Stimulated activated CD4-positive, alpha-beta T cell treated with anti-CD3 and anti-CD28 coated beads, TNF-alpha, amount 100 ng/mL, for 4 hours (primary cell): Measurements from ENCODE around the gene ACTG1.

Source experiments
- DNase-seq, 3 experiments: peaks; one replicate each; pipeline ENCODE4 v3.0.0-alpha.2; 2020; ENCODE audit warnings: low read depth in 3 of 3

Gene ACTG1

DNA sequence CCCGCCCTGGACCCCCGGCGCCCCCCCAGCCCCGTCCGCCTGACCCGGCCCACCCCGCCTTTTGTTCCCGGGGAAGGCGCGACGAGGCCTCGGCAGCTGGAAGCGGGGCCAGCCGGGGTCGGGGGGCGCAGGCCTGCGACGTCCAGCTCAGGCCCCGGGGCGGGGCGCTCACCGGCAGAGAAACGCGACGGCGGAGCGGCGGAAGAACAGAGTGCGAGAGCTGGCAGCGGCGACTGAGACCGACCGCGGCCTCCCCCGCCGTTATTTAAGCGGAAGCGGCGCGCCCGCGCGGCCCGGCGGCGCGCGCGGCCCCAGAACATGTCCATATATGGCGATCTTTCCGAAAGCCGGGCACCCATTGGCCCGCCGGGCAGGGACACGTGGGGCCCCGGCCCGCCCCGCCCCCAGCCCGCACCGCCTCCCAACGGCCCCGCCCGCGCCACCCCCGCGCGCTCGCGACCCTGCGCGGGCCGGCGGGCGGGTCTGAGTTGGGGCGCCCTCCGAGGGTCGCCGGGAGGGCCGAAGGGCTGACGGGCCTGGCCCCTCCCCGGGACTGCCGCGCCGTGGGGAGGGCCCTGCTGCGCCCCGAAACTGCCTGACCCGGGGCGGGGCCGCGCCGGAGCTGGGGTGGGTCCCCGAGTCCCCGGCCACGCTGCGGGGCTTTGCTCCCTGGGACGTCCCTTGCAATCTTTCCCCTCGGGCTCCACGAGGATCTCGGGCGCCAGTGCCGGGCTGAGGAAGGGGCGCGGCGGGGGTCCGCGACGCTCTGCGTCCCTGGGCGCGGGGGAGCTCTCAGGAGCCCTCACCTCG, at the start of gene ACTG1:
Gene ACTG1, minus strand, starts transcription at position 238 of the 810 bp plus-strand sequence. CDS start 445 bp downstream, outside the sequence.
- peak; percentile 78 to 87 (median 86) for DNase-seq

DNA sequence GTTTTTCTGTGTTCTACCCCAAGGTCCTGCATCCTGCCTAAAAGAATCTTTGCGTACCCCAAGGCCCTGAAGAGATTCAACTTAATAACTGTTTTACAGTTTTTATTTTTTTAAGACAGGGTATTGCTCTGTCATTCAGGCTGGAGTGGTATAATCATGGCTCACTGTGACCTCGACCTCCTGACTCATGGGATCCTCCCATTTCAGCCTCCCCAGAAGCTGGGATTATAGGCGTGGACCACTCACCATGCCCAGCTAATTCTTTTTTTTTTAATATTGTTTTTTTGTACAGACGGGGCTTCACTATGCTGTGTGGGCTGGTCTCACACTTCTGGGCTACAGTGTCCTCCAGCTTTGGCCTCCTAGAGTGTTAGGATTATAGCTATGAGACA, 48.9 kb upstream of the ACTG1 start:
- DNase-seq, result no peak

DNA sequence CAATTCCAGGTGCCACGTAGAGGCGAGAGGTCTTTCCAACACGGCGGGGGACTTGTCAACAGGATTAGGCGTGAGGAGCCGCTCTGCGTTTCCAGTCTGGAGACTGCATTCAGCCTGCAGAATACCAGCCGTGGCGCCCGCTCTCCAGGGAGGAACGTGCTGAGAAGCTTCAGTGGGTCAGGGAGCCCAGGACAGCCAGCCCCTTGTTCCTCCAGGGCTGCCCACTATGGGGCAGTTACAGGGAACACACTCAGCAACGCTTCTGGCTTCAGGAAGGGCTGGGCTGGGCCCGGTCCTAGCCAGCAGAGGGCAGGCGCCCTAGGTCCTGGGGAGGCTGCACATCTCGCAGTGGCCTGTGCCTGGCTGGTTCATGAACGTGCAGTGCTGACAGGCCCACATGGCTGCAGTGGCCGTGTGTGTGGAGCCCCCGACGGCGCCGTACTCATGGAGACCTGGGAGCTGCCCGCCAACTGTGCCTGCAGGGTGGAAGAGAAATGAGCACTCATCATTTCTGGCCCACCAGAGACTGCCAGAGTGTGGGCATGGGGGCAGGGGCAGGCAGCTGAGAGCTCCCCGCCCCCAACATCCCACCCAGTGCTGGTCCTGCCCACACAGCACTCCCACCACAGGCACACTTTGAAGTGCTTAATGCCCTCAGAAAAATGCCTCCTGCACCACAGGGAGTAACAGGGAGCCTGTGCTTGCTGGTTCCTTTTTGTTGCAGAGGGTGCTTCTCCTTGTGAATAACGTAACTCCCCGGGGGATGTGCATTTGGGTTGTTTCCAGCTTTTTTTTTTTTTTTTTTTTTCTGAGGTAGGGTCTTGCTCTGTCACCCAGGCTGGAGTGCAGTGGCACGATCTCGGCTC, 46.6 kb upstream of the ACTG1 start:
- DNase-seq, result no peak

DNA sequence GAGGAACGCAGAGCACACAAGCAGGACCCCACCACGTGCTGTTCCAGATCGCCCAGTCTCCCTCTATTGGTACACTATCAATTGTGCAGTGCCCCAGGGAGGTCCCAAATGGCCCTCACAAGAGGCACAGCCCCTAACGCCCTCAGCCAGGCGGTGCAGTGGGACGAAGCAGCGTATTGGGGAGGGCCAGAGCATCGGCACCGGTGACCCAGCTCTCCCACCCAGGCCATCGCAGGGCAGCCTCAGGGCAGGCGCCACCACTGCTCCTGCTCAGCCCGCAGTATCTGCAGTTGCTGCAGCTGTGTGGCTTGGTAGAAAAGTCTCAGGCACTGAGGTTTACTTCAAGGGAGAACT, 45.5 kb upstream of the ACTG1 start:
- no peak for DNase-seq

DNA sequence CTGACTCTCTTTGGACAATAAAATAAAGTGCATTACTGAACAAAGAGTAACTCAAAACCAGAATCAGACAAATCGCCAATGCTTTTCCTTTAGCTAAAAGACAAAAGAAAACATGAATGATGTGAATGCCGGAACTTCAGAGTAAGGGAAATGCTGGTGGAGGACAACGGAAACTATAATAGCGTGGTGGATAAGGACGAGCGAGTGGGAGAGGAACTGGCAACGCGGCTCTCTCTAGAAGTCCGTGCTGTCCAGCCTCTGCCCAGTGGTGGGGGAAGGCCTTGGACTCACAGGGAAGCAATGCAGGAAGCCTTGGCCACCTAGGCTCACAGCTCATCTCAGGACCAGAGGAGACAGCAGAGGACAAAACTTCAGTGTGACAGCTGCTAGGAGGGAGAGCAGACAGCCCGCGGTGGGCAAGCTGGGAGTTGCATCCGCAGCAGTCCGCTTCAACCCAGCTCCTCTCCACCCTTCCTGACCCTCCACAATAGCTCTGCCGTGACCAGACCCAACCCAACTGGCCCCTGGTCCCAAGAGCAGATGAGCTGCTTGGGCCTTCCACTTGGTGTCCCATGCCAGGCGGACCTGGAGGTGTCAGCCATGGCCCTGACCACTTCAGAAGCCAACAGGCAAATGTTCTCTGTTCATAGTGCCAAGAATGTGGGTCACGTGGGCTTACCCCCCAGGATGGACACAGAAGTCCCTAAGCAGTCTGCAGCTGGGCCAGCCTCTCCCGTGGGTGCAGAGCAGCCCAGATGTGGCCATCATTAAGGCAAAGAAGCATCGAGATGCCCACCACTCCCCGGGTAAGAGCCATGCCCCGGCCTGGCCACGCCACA, 44.9 kb upstream of the ACTG1 start:
- no peak for DNase-seq

DNA sequence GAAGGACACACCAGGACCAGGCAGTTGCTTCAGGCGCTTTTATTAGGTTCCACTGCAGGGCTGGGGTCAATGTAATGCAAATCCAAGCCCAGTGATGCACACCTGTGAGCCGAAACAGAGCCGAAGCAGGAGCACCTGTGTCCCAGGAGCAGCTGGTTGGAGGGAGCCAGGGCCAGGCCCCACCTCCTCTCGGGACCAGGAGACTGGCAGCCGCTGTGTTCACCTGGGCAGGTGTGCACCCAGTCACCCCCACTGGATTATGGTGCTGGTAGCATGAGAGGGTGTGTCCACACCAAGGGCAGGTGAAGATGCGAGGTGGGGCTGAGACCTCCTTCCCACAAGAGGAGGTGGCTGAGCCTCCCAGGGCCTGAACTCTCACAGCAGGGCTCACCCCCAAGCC, 44.3 kb upstream of the ACTG1 start:
- DNase-seq, result no peak

DNA sequence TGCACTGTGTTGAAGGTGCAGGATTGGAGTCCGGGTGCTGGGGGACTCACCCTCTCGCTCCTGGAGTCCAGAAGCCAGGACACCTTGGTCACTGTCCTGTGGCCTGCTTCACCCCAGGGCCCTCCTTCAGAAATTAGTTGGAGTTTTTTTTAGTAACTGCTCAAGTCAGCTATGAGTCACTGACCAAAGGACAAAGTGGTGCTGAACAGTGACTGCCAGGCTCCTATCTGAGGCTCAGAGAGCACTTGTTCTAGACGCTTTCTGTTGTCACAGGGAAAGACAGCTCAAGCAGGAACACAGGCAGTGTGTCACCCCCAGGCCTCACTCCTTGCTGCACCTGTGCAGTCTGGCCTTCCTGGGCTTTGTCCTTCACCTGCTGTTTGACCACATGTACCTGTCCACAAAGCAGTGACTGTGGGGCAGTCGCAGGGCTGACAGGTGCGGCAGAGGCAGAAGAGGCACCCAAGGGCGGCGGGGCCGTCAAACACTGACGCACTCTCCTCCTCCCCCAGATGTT, 43.6 kb upstream of the ACTG1 start:
- DNase-seq, result no peak

DNA sequence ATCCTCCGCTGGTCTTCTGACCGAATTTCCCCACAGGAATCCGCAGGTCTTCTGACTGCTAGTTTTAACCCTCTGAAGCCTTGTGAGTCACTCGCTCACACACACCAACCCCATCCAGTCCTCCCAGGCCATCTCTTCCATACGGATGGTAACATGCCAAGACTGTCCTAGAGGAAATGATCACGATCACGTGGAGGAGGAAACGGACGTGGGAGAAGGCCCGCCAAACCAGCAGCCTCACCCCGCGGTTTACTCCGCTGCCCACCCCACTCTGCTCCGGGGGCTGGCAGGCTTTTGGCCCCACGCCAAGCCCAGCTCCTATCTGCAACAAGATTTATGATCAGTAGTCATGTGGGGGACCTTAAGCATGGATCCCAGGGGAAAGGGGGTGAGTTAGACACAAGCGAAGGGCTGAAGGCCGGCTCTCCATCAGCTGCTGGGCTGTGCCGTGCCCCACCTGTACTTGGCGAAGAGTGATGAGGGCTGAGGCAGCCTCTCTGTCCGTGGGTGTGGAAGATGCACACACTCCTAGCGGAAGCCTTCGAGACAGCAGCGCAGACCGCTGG, 41.1 kb upstream of the ACTG1 start:
- DNase-seq, result no peak

DNA sequence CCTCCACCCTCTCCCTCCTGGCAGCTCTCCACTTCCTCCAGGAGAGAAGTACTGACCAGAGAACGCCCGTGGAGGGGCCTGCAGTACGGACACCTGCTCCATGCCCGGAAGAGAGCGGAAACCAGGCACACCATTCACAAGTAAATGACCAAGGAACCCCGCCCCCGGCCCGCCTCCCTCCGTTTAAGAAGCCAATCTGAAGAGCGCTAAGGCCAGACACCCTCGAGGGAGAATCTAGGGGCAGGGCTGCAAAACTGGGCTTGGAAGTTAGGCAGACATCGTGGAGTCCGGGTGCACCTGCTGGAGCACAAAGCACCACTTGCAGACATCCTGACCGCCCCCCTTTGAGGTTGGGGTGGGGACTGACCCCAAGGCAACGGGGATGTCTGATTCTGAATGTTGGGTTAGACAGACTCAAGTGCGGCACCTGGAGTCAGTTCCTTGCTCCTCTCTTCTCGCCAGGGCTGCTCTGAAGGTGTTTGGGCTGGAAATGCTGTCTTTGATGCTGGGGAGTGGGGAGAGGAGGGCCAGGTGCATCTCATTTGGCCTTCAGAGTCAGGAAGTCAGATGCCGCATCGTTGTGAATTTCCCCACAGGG, 40.5 kb upstream of the ACTG1 start:
- DNase-seq, result peak; percentile 46 to 65 (median 63)

DNA sequence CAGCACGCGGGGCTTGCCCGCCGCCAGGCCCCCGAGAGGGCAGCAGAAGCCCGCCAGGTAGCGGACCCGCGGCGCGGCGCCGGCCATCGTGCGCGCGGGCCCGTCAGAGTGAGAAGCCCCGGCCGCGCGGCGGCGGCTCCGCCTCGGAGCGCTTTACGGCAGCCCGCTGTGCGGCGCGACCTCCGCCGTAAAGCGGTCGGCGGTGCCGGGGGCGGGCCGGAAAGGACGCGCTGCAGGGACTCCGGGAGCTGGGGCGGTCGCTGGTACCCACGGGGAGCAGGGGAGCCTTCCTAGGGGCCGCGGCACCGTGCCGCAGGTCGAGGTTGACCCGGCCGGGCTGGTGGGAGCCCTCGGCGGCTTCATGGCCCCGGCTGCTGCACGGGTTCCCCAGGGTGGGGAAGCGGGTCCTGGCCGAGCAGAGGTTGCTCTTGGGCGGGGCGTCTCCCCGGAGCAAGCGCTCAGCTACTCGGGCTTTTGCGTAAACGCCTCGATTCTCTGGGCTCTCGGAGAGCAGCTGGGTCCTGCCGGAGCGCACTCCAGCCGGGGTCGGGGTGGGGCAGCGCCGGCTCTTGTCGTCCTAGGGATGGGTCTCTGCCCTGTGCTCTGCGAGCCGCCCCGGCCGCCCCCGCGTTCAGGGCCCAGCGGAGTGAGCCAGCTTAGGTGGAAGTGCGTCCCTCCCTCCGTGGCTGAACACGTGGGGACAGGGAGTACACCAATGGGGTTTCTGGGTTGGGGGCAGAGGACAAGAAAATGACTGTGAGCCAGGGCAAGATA, 39.8 kb upstream of the ACTG1 start, which contains the start of gene FAAP100:
Gene FAAP100, minus strand, starts transcription at position 110 of the 774 bp plus-strand sequence. Its CDS starts 23 bp downstream, at position 87.
- DNase-seq, result peak; percentile 58 to 75 (median 75)

DNA sequence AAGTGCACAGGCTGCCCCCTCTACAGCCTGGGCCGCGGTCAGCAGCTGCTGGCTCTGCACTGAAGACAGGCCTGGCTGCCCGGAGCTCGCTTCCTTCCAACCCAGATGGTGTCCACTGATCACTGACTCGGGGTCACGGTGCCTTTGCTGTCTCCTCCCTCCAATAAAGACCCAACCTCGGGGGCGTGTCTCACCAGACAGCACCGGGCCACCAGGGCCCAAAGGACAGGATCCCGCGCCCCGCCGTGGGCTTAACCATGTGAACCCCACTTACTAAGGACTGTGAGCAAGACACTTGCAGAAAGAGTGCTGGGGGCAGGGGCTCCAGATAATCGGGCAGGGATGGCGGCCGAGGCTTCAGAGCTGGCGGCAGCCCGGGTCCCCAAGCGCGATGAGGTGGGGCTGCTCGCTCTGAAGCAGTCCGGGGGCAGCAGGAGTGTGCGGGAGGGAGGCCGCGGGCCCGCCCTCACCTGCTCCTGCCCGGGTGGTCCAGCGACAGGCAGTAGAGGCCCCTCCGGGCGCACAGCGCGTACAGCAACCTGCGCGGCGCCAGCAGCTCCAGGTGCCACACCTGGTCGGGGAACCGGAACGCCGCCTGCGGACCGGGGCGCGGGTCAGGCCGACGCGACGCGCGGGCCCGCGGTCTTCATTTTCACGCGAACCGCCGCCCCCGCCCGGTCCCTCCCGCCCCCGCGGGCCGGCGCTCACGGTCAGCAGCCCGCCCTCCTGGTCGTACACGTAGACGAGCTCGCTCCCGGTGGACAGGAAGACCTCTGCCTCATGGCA, 39.1 kb upstream of the ACTG1 start:
- DNase-seq, result no peak

DNA sequence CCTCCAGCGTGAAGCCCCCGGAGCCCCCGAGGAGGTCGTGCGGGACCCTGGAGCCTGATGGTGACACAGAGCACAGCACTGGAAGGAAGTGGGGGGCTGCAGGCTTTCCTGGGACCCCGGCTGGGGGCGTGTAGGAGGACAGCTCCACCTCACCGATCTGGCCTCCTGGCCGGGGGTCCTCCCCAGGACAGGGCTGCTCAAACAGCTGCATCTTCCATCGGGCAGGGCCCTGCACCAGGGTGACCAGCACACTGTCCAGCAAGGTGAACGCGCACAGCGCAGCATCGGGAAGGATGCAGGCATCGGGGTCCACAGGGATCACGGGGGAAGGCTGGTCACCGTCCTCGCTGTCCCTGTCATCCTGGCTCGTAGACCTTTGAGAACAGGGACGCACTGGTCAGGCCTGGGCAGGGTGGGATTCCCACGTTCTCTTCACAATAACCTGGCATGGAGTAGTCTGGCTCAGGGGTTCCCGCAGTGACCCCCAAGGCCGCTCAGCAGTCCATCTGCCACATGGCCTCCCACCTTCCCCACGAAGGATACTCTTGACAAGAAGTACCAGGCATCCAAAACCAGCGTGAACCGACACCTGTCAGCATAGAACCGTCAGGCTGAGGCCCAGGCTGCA, 38.3 kb upstream of the ACTG1 start:
- no peak for DNase-seq

DNA sequence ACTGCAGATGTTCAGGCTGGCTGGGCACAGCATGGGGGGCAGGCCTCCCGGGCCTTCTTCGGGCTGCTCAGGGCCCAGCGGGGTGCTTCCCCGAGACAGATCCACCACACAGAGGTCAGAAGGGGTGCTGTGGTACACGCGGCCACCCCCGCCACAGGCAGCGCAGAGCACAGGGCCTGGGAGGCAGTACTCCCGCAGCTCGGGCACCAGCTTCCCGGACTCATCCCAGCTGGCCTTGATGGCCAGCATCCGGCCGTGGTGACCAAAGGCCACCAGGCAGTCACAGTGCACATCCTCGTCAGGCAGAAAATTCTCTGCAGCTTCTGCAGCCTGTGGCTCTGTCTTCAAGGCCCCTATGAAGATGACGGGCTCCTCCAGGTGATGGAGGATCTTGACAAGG, 37.7 kb upstream of the ACTG1 start:
- no peak for DNase-seq

DNA sequence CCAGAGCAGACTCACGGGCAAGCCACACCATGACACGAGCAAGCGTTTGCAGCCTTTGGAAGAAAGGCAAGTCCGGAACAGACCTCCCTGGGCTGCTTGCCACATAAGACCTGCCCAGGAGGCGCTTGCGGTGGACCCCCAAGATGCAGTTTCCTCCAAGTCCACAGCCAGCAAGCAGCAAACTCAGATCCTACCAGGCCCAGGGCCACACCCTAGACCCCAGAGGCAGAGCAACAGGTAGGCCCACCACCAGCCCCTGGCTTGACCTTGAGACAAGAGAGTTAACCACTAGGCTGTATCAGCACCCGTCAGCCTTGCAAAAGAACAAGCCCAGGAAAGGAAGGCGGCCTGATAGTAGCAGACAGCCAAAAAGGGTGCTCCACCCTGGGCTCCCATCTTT, 37.2 kb upstream of the ACTG1 start:
- no peak for DNase-seq

DNA sequence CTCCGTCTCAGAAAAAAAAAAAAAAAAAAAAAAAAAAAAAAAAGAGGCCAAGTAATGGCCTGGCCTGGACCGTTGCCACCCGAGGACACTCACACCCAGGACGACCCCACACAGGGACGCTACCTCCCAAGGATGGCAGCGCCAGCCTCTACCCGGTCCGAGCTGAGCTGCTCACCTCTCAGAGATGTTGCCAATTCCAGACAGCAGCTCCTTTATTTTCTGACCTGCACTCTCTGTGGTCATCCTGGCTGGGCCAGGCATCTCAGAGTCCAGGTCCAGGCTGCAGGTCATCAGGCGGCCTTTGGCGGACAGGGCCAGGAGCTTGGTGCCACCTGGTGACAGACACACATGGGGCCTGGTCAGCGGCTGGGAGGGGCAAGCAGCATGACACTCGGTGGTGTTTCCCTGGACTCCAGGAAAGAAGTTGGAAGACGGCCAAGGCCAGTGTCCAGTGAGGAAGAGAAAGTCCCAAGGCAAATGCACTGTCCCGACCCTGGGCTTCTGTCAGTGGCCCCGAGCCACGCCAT, 36.5 kb upstream of the ACTG1 start:
- no peak for DNase-seq

DNA sequence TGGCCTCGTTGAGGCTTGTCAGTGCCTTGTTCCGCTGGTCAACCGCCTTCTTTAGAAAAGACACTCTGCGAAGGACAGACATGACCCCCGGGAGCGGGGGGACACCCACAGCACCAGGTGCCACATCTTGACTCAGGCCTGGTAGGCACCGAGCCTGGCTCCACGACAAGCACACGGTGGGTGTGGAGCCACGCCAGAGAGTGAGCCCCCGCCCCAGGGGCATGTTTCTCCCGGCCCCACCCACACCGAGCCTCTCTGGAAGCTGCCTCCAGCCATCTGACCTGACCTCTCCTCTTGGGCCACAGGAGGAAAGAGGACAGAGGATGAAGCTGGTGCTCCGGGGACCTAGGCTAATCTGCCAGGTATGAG, 35.0 kb upstream of the ACTG1 start:
- DNase-seq, result no peak

DNA sequence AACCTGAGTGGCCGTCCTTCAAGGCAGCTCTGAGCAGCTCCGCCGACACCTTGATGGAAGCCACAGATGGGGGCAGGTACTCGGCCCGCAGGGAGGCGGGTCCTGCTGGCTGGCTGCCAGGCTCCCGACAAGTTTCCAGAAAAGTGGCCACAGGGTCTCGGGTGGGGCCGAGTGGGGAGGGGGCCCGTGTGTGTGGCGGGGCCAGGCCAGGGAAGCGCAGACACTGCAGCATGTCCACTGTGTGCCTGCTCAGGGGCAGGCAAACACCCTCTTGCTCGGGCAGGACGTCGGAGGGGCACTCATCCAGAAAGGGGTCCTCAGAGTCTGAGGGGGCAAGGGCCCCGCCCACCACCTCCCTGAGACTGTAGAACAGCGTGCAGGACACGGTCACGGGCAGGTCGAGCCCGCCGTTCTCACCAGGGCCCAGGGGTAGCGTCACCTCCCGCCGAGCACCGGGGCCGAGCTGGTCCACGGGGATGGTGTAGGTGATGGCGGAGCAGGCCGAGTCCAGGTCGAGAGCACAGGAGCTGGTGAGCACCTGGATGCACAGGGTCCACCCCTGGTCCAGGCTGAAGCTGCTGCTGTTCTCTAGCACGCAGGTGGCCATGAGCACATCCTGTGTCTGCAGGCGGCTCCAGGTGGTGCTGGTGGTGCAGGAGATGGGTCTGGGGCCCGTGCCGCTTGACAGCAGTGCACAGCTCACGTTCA, 34.5 kb upstream of the ACTG1 start:
- no peak for DNase-seq
